NCI-H2196 treated with DMSO at 0.1 percent for 48 hours (cell line): ENCODE results near the gene RPL4.

Source experiments
- DNase-seq: peaks from one replicate; lab custom pipeline; 2025; ENCODE audit not compliant: unreplicated experiment; lab: John Stamatoyannopoulos, UW

The RPL4 gene

GRCh38 chr15:66459818-66460615, 44.6 kb downstream of the RPL4 start:
- DNase-seq, result no peak

GRCh38 chr15:66456211-66456610, 48.4 kb downstream of the RPL4 start:
- DNase-seq, result no peak

GRCh38 chr15:66454143-66454542, 50.5 kb downstream of the RPL4 start:
- DNase-seq, result no peak

- no peak for DNase-seq
Measured at GRCh38 chr15:66452971-66453580, 51.6 kb downstream of the RPL4 start.

- no peak for DNase-seq
Measured at GRCh38 chr15:66452420-66452819, 52.2 kb downstream of the RPL4 start.
